GM21717 (cell line): ENCODE results near the gene MLKL.
"Not testable (repeated sequence)": the region's sequence is repeated elsewhere in the genome, so short reads cannot be mapped to it uniquely, and the experiment has no call there.

ENCODE experiments used
- ATAC-seq: cut with Tn5 transposase; IDR thresholded peaks from one replicate; pipeline ENCODE4 v1.9.1; 2021; ENCODE audit warnings: mild to moderate bottlenecking, moderate library complexity; ENCODE audit not compliant: unreplicated experiment

Gene MLKL

GRCh38 chr16:74732707-74733350 is 32.2 kb upstream of the MLKL start:
- ATAC-seq, result no peak

GRCh38 chr16:74731853-74732477 is 31.3 kb upstream of the MLKL start:
- ATAC-seq, result no peak

GRCh38 chr16:74729783-74730683 is 29.4 kb upstream of the MLKL start:
- no peak for ATAC-seq

GRCh38 chr16:74727903-74728302 is 27.2 kb upstream of the MLKL start:
- no peak for ATAC-seq

GRCh38 chr16:74726716-74727115 is 26.1 kb upstream of the MLKL start:
- ATAC-seq, result no peak

GRCh38 chr16:74725651-74726455 is 25.2 kb upstream of the MLKL start:
- no peak for ATAC-seq

- ATAC-seq, result no peak
Measured at GRCh38 chr16:74724820-74725549, 24.3 kb upstream of the MLKL start.

- ATAC-seq, result no peak
Measured at GRCh38 chr16:74723256-74723655, 22.6 kb upstream of the MLKL start.

GRCh38 chr16:74722156-74722555 is 21.5 kb upstream of the MLKL start:
- ATAC-seq, result not testable (repeated sequence)

- no peak for ATAC-seq
Measured at GRCh38 chr16:74721716-74722115, 21.1 kb upstream of the MLKL start.

- no peak for ATAC-seq
Measured at GRCh38 chr16:74720579-74720978, 19.9 kb upstream of the MLKL start.

- ATAC-seq, result no peak
Measured at GRCh38 chr16:74718741-74719610, 18.3 kb upstream of the MLKL start.

GRCh38 chr16:74718140-74718539 is 17.5 kb upstream of the MLKL start:
- ATAC-seq, result no peak

GRCh38 chr16:74717367-74717766 is 16.7 kb upstream of the MLKL start:
- no peak for ATAC-seq

GRCh38 chr16:74716355-74716754 is 15.7 kb upstream of the MLKL start:
- ATAC-seq, result no peak

GRCh38 chr16:74713876-74714275 is 13.2 kb upstream of the MLKL start:
- ATAC-seq, result no peak

- no peak for ATAC-seq
Measured at GRCh38 chr16:74713325-74713724, 12.7 kb upstream of the MLKL start.

GRCh38 chr16:74711938-74712337 is 11.3 kb upstream of the MLKL start:
- ATAC-seq, result no peak

- ATAC-seq, result no peak
Measured at GRCh38 chr16:74710401-74710800, 9.7 kb upstream of the MLKL start.
